ENCODE measurements around the gene CLEC2D.

CLEC2D gene

DNA sequence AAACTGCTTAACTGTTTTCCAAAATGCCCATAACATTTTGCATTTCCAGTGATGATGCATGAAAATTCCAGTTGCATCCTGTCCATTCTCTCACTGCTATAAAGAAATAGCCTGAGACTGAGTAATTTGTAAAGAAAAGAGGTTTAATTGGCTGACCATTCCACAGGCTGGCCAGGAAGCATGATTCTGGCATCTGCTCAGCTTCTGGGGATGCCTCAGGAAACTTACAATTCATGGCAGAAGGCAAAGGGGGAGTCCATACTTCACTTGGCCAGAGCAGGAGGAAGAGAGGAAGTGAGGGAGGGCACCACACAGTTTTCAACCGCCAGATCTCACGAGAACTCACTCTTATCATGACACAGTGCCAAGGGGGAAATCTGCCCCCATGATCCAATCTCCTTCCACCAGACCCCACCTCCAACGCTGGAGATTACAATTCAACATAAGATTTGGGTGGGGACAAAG, 18.2 kb upstream of the CLEC2D start:
- no peak for DNase-seq (ENCODE audit: extremely low spot score)
- CTCF ChIA-PET, result interaction anchor here (1.1 kb wide), 1 partner anchor 29 kb away, joined by 3 read pairs; no protein-coding TSS in a partner anchor
- POLR2A ChIA-PET, result interaction anchor here (1.3 kb wide), 1 partner anchor 18 kb away, joined by 4 read pairs; no protein-coding TSS in a partner anchor

DNA sequence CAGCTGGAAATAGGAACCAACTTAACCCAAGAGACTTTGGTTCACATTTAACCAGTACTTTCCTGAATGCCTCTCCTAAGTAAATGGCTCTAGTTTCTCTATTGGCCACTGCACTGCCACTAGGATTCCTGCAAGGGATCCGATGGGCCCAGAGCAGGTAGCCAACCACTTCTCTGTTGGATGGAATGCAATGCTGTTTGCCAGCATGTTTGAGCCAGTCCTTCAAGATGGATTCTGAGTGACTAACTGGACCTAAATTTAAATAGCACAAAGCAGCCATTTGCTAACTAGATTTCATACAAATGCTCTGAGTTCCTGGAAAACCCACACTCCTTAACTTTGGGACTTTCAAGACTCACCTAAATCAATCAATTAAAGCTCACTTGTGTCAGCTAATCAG, 9.5 kb upstream of the CLEC2D start:
- TF ChIP-seq, protein P1, sequence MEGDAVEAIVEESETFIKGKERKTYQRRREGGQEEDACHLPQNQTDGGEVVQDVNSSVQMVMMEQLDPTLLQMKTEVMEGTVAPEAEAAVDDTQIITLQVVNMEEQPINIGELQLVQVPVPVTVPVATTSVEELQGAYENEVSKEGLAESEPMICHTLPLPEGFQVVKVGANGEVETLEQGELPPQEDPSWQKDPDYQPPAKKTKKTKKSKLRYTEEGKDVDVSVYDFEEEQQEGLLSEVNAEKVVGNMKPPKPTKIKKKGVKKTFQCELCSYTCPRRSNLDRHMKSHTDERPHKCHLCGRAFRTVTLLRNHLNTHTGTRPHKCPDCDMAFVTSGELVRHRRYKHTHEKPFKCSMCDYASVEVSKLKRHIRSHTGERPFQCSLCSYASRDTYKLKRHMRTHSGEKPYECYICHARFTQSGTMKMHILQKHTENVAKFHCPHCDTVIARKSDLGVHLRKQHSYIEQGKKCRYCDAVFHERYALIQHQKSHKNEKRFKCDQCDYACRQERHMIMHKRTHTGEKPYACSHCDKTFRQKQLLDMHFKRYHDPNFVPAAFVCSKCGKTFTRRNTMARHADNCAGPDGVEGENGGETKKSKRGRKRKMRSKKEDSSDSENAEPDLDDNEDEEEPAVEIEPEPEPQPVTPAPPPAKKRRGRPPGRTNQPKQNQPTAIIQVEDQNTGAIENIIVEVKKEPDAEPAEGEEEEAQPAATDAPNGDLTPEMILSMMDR (IDR thresholded peaks at IDR 0.05; ENCODE audit: control extremely low read depth, extremely low read depth, low read depth, missing control alignments), result no peak
- DNase-seq (ENCODE audit: extremely low spot score), result no peak
- ChIA-PET CTCF (interaction anchor here (1.1 to 1.9 kb wide), 4 partner anchors 9 to 330 kb away, joined by 3 to 5 read pairs (median 3); partner anchors contain the start of gene CLEC2D), POLR2A (no interaction called here)

More for the DNA sequence above, 18.2 kb upstream of the CLEC2D start:
- TF ChIP-seq, protein P1 (IDR thresholded peaks at IDR 0.05; ENCODE audit: control extremely low read depth, extremely low read depth, low read depth, missing control alignments), result no peak

GRCh38 chr12:9661720-9662119, 7.8 kb upstream of the CLEC2D start:
- TF ChIP-seq, protein P1 (IDR thresholded peaks at IDR 0.05; ENCODE audit: control extremely low read depth, extremely low read depth, low read depth, missing control alignments), result no peak
- CTCF ChIA-PET, result interaction anchor here (0.9 to 1.9 kb wide), 3 partner anchors 9 to 42 kb away, joined by 3 to 7 read pairs (median 5); no protein-coding TSS in a partner anchor
- DNase-seq (ENCODE audit: extremely low spot score), result no peak
- POLR2A ChIA-PET, result no interaction called here

GRCh38 chr12:9662488-9662887, 7.0 kb upstream of the CLEC2D start:
- no peak for DNase-seq (ENCODE audit: extremely low spot score)
- TF ChIP-seq, protein P1 (IDR thresholded peaks at IDR 0.05; ENCODE audit: control extremely low read depth, extremely low read depth, low read depth, missing control alignments), result no peak
- ChIA-PET CTCF (interaction anchor here (0.9 to 1.9 kb wide), 3 partner anchors 9 to 41 kb away, joined by 3 to 7 read pairs (median 5); no protein-coding TSS in a partner anchor), POLR2A (no interaction called here)

DNA sequence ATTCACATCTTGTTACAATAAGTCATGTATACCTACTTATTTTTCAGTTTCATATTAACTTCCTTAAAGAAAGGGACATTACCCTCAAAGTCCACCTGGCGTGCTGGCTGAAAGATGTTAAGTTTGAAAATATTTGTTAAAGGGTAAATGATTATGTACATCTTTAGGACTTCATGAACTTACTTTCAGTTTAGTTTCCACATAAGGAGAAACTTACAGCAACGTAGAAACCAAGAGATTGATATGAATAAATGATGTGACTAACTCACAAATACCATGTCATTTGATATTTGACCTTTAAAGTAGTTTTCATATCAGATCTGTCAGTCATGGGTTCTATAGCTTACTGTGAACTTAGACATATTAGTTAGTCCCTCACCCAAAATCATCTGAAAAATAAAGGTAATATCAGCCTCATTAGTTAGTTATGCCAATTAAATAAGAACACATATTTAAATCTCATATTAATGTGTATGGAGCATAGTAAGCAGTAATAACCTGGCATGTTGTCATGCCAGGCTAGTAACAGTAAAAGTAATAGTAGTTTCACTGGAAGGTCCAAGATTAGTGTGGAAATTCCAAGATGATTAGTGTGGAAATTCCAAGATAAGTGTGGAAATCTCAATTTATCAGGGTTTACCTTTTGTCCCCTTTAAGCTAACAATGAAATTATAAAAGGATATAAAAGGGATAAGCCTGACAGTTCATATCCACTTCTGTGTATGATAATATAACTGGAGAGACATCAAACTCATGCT, 1.9 kb upstream of the CLEC2D start:
- TF ChIP-seq, protein P1 (IDR thresholded peaks at IDR 0.05; ENCODE audit: control extremely low read depth, extremely low read depth, low read depth, missing control alignments), result no peak
- CTCF ChIA-PET, result interaction anchor here (1.0 to 5.4 kb wide), 7 partner anchors 10 to 75 kb away, joined by 3 to 33 read pairs (median 5); no protein-coding TSS in a partner anchor
- POLR2A ChIA-PET, result no interaction called here
- DNase-seq (ENCODE audit: extremely low spot score), result peak; percentile 43

GRCh38 chr12:9668161-9669018, 1.1 kb upstream of the CLEC2D start:
- ChIA-PET CTCF (interaction anchor here (0.8 to 5.4 kb wide), 9 partner anchors 8 to 75 kb away, joined by 3 to 33 read pairs (median 5); no protein-coding TSS in a partner anchor), POLR2A (interaction anchor here (1.3 kb wide), 1 partner anchor 41 kb away, joined by 5 read pairs; no protein-coding TSS in a partner anchor)
- TF ChIP-seq, protein P1 (IDR thresholded peaks at IDR 0.05; ENCODE audit: control extremely low read depth, extremely low read depth, low read depth, missing control alignments), result no peak
- no peak for DNase-seq (ENCODE audit: extremely low spot score)

All from GM10248 (cell line).